NOMO-1 treated with dmso at 0.1 percent for 144 hours (cell line): ENCODE results near the gene GNAQ.
"Not testable (repeated sequence)": the region's sequence is repeated elsewhere in the genome, so short reads cannot be mapped to it uniquely, and the experiment has no call there.

ENCODE experiments used
- DNase-seq: peaks from one replicate; lab custom pipeline; 2025; ENCODE audit not compliant: unreplicated experiment; lab: John Stamatoyannopoulos, UW

Gene GNAQ

DNA sequence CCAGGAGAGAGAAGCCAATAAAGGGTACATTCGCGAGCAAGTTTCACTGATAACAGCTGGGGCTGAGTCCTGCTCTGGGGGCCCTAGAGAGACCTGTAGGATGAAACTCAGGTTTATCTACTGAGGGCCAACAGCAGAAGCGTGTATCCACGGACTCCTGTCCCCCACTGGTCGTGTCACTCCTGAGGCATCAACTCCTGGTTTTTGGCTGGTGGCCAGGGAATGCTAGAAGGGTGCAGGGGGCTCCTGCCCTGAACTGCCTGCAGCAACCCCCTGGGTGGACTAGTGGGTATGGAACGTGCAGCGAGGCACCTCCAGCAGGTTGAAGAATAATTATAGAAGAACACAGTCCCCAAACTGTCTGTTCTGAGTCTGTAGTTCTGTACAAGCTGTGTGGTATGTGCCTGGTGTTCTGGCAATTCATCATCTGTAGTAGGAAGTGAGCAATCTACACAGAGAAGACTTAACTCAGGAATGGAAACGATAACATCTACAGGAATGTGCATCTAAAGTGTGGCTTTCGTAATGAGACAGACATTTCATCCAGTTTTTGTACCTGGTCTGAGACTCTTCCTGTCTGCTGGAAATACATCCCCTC lies 319.0 kb downstream of the GNAQ start:
- no peak for DNase-seq

DNA sequence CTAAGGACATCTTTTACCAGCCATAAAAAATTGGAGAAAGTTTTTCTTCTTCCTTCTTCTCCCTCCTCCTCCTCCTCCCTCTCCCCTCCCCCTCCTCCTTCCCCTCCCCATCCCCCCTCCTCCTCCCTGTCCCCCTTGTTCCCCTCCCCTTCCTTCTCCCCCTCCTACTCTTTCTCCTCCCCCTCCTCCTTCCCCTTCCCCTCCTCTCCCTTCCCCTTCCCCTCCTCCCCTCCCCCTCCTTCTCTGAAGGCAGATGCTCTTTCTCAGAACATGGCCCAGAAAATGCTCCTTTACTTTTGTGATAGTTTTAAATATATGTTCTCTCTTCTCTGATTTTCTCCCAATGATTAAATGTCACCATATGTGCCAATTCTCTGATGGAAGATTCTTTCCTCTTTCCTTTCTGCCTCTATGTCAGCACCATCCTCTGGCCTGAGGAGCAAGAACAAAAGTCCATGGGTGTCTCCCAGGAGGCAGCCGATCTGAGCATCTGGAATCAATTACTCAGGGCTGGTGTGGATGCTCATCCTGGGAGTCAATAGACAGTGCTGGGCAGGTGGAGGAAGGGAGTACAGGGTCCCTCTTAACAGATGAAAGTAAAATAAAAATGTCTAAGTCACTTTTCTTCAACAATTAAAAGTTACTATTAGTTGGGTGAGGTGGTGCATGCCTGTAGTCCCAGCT lies 320.5 kb downstream of the GNAQ start:
- DNase-seq = no peak

DNA sequence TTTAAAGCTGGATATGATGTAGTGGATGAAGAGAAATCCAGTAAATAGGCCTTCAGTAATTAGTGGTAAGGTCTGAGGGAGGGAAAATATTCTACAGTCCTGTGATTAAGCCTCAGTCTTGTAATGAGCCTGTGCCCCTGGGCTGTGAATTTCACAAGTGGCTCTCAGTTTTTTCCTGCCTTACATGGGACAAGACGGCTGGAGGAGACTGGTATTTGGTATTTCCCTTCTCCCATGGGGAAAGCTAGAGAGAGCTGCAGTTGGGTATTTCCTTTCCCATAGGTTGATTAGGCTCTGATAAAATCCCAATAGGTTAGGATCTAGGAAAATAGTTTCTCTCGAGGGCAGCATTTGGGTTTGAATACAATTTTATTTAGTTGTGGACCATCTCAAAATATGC lies 321.3 kb downstream of the GNAQ start:
- no peak for DNase-seq

DNA sequence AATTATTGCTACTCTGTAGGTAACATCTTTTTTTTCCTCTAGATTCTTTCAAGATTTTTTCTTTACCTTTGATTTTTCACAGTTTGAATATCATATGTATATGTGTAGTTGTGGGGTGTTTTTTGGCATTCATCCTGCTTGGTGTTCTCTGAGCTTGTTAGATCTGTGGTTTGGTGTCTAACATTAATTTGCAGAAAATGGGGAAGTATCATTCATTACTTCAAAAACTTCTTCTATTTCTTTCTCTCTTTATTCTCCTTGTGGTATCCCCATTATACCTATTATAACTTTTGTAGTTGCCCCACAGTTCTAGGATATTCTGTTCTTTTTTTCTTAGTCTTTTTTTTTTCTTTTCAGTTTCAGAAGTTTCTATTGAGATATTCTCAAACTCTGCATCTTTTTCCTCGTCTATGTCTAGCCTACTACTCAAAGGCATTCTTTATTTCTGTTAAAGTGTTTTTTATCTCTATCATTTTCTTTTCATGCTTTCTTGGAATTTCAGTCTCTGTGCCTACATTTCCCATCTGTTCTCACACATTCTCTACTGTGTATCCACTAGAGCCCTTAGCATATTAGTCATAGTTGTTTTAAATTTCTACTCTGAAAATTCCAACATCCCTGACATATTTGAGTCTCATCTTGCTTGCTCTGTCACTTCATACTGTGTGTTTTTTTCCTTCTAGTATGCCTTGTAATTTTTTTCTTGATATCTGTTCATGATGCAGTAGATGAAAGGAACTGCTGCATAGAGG lies 323.4 kb downstream of the GNAQ start:
- no peak for DNase-seq

DNA sequence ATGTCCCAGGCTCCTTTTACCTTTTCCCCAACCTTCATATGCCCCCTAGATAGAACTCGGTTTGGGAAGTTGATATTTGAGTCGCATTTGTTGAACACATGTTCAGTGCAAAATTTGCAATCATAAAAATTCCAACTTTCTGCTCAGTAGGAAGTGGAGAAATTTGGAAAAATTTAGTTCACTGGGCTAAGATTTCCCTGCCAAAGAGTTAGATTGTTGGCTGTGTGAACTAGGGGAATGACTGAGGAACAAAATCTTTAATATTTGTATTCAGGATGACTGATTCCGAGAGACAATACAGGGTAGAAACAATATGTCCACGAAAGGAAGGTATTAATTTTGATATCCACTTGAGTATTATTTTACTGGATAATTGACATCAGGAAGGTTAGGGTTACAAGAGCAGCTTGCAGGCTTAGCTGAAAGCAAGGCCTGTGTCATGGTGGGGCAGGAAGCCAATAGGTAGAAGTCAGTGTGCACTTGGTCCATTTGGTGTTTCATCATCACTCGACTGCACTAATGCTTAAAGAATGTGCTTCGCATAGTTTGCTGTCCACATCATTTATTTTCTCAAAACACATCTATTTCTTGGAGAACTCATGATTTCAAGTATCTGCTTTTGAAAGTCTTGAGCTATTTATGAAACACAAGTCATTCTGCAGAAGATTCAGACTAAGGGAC lies 324.1 kb downstream of the GNAQ start:
- no peak for DNase-seq

DNA sequence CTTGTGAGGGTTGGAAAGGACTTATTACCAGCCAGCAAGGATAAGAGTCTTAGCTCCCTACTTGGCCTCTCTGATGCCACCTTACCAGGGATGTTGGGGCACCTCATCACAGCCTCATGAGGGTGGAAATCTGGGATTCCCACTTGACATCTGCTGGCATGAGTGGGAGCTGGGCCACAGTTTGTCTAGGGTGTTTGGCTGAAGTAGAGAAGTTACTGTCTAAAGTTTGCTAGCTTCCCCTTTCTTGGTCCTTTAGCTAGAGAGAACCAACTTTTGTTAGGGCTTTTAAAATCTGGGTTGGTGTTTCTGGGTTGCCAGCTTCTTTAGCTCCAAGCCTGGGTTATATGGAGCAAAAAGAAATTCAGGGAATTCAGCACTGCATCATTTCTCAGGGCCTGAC lies 326.0 kb downstream of the GNAQ start:
- no peak for DNase-seq

DNA sequence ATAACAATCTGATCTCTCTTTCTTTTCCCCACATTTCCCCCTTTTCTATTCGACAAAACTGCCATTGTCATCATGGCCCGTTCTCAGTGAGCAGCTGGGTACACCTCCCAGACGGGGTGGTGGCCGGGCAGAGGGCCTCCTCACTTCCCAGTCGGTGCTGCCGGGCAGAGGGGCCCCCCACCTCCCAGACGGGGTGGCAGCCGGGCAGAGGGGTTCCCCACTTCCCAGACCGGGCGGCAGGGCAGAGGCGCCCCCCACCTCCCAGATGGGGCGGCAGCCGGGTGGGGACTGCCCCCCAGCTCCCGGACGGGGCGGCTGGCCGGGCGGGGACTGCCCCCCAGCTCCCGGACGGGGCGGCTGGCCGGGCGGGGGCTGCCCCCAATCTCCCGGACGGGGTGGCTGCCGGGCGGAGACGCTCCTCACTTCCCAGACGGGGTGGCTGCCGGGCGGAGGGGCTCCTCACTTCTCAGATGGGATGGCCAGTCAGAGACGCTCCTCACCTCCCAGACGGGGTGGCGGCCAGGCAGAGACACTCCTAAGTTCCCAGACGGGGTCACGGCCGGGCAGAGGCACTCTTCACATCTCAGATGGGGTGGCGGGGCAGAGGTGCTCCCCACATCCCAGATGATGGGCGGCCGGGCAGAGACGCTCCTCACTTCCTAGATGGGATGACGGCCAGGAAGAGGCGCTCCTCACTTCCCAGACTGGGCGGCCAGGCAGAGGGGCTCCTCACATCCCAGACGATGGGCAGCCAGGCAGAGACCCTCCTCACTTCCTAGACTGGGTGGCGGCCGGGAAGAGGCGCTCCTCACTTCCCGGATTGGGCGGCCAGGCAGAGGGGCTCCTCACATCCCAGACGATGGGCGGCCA lies 328.9 kb downstream of the GNAQ start:
- DNase-seq = not testable (repeated sequence)

DNA sequence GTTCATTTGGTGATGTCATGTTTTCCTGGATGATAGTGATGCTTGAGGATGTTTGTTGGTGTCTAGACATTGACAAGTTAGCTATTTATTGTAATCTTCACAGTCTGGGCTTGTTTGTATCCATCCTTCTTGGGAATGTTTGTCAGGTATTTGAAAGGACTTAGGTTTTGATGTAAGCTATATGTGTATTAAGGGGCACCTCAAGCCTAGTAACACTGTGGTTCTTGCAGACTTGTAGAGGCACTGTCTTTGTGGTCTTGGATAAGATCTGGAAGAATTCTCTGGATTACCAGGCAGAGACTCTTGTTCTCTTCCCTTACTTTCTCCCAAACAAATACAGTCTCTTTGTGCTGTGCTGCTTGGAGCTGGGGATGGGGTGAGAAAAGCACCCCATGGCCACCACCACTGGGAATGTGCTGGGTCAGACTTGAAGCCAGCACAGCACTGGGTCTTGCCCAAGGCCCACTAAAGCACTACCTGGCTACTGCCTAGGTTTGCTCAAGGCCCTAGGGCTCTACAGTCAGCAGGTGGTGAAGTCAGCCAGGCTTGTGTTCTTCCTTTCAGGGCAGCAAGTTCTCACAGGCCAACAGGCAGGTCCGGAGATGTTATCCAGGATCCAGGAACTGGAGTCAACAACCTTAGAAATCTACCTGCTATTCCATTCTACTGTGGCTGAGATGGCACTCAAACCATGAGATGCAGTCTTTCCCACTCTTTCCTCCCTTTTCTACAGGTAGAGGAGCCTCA lies 334.2 kb downstream of the GNAQ start:
- no peak for DNase-seq

DNA sequence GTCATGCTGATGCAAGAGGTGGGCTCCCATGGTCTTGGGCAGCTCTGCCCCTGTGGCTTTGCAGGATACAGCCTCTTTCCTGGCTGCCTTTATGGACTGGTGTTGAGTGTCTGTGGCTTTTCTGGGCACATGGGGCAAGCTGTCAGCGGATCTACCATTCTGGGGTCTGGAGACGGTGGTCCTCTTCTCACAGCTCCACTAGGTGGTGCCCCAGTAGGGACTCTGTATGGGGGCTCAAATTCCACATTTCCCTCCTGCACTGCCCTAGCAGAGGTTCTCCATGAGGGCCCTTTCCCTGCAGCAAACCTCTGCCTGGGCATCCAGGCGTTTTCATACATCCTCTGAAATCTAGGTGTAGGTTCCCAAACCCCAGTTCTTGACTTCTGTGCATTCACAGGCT lies 340.9 kb downstream of the GNAQ start:
- DNase-seq = not testable (repeated sequence)

DNA sequence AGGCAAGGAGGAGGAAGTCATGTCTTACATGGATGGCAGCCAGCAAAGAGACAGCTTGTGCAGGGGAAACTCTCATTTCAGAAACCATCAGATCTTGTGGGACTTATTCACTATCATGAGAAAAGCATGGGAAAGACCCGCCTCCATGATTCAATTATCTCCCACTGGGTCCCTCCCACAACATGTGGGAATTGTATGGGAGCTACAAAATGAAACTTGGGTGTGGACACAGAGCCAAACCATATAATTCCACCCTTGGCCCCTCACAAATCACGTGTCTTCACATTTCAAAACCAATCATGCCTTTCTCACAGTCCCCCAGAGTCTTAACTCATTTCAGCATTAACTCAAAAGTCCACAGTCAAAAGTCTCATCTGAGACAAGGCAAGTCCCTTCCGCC lies 341.5 kb downstream of the GNAQ start:
- DNase-seq = not testable (repeated sequence)

DNA sequence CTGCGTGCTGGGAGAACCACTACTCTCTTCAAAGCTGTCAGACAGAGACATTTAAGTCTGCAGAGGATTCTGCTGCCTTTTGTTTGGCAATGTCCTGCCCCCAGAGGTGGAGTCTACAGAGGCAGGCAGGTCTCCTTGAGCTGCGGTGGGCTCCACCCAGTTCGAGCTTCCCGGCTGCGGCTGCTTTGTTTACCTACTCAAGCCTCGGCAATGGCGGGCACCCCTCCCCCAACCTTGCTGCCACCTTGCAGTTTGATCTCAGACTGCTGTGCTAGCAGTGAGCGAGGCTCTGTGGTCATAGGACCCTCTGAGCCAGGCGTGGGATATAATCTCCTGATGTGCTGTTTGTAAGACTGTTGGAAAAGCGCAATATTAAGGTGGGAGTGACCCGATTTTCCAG lies 343.9 kb downstream of the GNAQ start:
- not testable (repeated sequence) for DNase-seq

DNA sequence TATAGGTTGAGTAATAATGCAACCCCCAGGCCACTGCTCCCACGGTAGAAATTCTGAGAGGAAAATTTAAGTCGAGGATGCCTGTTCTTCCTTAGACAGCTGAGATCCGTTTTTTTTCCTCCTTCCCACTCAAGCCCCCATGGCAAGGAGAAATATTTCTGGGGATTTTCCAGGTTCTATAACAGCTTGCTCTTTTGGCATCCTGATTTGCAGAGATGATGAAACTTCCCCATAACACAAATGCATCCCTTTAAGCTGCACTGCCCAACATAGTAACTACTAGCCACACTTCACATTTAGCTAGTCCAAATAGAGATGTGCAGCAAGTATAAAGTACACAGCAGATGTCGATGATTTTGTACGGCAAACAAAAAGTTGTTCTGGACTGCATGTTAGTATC lies 351.0 kb downstream of the GNAQ start:
- no peak for DNase-seq

DNA sequence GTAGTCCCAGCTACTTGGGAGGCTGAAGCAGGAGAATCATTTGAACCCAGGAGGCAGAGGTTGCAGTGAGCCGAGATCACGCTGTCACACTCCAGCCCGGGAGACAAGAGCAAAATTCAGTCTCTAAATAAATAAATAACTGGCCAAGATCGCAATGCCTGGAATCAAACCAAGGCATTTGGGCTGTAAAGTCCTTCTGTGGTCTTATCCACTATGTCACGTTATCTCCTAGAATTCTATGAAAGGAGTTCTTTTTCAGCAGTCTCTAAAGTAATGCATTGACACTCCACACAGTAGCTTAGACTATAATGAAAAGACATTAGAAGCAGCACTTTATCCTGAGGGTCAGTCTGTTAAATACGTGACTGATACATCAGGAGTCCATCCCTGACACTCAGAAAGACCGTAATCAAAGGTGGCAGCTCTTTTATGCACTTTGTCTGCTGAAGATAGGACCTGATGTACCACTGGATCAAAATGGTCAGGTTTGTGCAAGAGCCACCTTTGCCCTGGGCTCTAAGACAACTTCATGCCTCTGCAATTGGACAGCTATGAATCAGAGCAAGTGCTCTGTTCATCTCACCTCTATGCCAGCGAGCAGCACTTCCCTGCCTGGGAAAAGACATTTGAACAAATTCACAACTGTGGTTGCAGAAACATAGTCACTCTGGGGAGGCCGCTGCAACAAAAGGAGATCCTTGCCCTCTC lies 351.8 kb downstream of the GNAQ start:
- DNase-seq = no peak

DNA sequence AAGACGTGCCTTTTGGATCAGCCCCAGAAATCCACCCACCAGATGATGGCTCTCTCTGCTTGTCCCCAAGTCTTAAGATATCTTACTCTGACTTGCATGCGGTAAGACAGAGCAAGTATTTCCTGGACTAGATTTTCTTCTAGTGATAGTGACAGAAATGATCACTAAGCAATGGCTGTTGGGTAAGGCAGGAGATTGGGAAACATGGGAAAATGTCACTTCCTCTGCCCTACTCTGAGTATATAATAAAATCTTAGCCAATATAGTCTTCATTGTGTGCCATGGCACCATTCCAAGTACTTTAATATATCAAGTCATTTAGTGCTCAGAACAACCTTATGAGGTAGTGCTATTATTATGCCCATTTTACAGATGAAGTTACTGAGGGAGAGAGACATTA lies 352.5 kb downstream of the GNAQ start:
- no peak for DNase-seq

DNA sequence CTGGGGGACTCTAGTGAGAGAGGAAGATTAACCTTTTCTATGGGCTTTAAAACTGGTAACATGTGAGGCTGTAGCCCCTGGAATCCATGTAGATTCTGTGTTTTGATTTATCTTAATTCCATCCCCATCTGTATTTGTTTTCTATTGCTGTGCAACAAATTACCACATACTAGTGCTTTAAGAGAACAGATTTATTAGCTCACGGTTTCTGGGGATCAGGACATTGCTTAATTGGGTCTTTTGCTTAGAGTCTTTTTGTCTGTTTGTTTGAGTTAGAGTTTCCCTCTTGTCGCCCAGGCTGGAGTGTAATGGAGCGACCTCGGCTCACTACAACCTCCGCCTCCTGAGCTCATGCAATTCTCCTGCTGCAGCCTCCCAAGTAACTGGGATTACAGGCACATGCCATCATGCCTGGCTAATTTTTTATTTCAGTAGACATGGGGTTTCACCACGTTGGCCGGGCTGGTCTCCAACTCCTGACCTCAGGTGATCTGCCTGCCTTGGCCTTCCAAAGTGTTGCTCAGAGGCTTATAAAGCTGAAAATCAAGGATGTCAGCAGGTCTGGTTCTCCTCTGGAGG lies 353.6 kb downstream of the GNAQ start:
- no peak for DNase-seq

DNA sequence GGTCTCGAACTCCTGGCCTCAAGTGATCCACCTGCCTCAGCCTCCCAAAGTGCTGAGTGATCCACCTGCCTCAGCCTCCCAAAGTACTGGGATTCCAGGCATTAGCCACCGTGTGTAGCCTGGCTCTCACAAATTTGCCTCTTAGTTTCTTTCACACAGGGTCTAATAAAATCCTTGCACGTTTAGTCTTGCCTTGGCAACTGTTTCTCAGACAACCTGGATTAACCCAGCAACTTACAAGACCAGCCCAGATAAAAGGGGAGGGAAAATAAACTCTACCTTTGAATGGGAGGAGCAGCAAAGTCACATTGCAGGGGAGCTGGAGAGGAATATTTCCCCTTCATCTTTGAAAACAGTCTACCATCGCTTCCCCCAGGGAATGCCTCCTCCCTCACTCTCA lies 354.2 kb downstream of the GNAQ start:
- no peak for DNase-seq

DNA sequence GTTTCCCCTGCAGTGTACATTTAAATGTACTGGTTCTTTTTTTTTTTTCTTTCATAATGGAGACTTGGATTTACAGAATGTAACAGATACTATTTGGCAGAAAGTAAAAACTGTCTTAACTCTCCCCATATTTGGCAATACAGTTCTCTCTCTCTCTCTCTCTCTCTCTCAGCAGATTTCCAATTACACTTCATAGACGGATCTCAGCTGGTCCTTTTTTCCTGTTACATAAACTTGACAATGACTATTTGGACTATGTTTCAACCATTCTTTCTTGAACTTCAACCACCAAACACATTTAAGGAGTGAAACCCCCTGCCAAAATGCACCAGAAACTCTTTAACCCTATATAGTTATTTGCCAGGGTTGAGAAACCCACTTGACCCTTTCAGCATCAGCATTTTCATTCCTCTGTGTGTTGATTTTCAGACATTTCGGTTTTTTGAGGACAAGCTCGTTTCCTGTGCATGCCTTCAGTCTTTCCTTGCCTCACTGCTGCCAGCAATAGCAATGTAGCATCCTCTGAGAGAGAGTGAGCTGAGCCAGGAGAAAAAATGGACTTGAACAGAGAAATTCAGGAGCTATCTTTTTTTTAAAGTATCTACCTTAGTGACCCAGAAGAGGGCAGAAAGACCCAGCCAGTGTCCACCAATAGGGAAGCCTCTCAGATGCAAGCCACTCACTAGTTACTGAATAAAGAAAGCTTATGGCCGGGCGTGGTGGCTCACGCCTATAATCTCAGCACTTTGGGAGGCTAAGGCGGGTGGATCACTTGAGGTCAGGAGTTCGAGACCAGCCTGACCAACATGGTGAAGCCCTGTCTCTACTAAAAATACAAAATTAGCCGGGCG lies 357.4 kb downstream of the GNAQ start:
- no peak for DNase-seq

DNA sequence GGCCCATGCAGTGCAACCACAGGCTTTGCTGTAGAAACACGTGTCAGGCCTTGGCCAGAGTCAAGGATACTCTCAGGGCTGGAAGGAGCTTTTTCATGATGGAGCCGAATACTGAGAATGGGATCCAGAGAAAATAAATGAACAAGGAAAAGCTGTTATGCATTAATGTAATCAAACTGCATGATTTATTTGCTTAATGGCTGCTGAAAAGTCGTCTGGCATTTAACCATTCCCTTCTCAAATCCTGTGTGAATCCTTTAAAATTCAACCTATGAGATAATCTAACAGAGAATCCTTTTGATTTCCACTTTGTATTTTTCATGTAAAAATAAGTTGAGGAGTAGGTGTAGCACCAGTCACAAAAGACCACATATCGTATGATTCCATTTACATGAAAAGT lies 359.4 kb downstream of the GNAQ start:
- no peak for DNase-seq
